HepG2 (cell line): ENCODE measurements around the gene ELAPOR1. TPM values are rescaled to one million over a fixed set of nuclear protein-coding genes. Genes with fewer than 3 reads are reported as not detected.

Source experiments
- ADNP ChIP-seq: sonication (generic); formaldehyde crosslinking; IDR thresholded peaks from 2 replicates; pipeline ENCODE4 v1.4.0; 2020; ENCODE audit warnings: missing genetic modification reagents
- CHCHD3 ChIP-seq: sonication (generic); formaldehyde crosslinking; IDR thresholded peaks from 2 replicates; pipeline ENCODE4 v1.8.0; 2022; ENCODE audit warnings: mild to moderate bottlenecking, missing genetic modification reagents, moderate library complexity
- FOXO1 ChIP-seq: sonication (generic); formaldehyde crosslinking; IDR thresholded peaks from 2 replicates; pipeline ENCODE4 v1.4.0; 2020; ENCODE audit warnings: missing genetic modification reagents
- MAFF ChIP-seq: IDR thresholded peaks from 2 replicates; pipeline ENCODE4 v1.6.1; 2011; ENCODE audit warnings: low read depth, low read length, improper control_type of control experiment
- MZF1 ChIP-seq: sonication (generic); formaldehyde crosslinking; IDR thresholded peaks from 2 replicates; pipeline ENCODE4 v1.8.1; 2023; ENCODE audit warnings: mild to moderate bottlenecking, missing genetic modification reagents, borderline replicate concordance
- NFYB ChIP-seq: sonication (generic); formaldehyde crosslinking; IDR thresholded peaks from 2 replicates; pipeline ENCODE4 v1.4.0; 2020; ENCODE audit warnings: missing genetic modification reagents
- PAF1 ChIP-seq: IDR thresholded peaks from 2 replicates; pipeline ENCODE4 v1.6.1; 2016; ENCODE audit warnings: missing genetic modification reagents, missing compliant biosample characterization
- ZNF225 ChIP-seq: sonication (generic); formaldehyde crosslinking; IDR thresholded peaks from 2 replicates; pipeline ENCODE4 v1.4.0; 2020; ENCODE audit warnings: mild to moderate bottlenecking, missing genetic modification reagents
- ZNF746 ChIP-seq: sonication (generic); formaldehyde crosslinking; IDR thresholded peaks from 2 replicates; pipeline ENCODE4 v1.8.0; 2022; ENCODE audit warnings: mild to moderate bottlenecking, missing genetic modification reagents
- ZNF788 ChIP-seq: sonication (generic); formaldehyde crosslinking; IDR thresholded peaks from 2 replicates; pipeline ENCODE4 v1.5.0; 2020; ENCODE audit warnings: mild to moderate bottlenecking, missing genetic modification reagents, borderline replicate concordance
- polyA plus RNA-seq, 8 experiments: library from polyadenylated mRNA; depleted of rRNA in 3 of 8; stranded (reverse) in 7 of 8; unstranded in 1 of 8; fragments of >200 nt; fragmentation: Illumina TruSeq in 4 of 8; extraction: Trizol in 4 of 8; gene quantifications; 2 replicates each; pipeline versions ENCODE4 v1.2.1 to v1.2.3, GENCODE V29; 2011 to 2016; ENCODE audit warnings: low read depth in 4 of 8, missing spikeins in 1 of 8, mixed read lengths in 1 of 8; ENCODE audit not compliant: insufficient read depth in 1 of 8
- total RNA-seq, 5 experiments: library from RNA; depleted of rRNA; stranded (reverse); fragments of >200 nt; fragmentation: Illumina TruSeq; extraction: Trizol; gene quantifications; 2 replicates each; pipeline ENCODE4 v1.2.3, GENCODE V29; 2016; ENCODE audit warnings: low read depth in 1 of 5
- TF ChIP-seq, protein P1 (sequence below): sonication (generic); formaldehyde crosslinking; IDR thresholded peaks from 2 replicates; pipeline ENCODE4 v1.8.0; 2022; ENCODE audit warnings: mild to moderate bottlenecking, missing genetic modification reagents; ENCODE audit not compliant: insufficient replicate concordance
- TF ChIP-seq, protein P2 (sequence below), 2 experiments: fragments of 450-650 bp in 1 of 2; sonication (generic) in 1 of 2; formaldehyde crosslinking in 1 of 2; IDR thresholded peaks; 2 replicates each; pipeline versions ENCODE4 v1.6.1 to v1.8.0; 2016 to 2022; ENCODE audit warnings: antibody characterized with exemption in 1 of 2, mild to moderate bottlenecking in 1 of 2, missing genetic modification reagents in 1 of 2
- TF ChIP-seq, protein P3 (sequence below): conservative IDR thresholded peaks from 2 replicates; pipeline ENCODE4 v1.6.1; 2018; ENCODE audit warnings: missing genetic modification reagents
- TF ChIP-seq, protein P4 (sequence below): sonication (generic); formaldehyde crosslinking; IDR thresholded peaks from 2 replicates; pipeline ENCODE4 v1.4.0; 2020; ENCODE audit warnings: missing genetic modification reagents

ELAPOR1 gene
- total and polyA plus RNA-seq, 2 of the 13 experiments (the other 11 are each of a cell fraction or from before 2014, with no cell fraction given): 0.13 to 0.20 TPM

DNA sequence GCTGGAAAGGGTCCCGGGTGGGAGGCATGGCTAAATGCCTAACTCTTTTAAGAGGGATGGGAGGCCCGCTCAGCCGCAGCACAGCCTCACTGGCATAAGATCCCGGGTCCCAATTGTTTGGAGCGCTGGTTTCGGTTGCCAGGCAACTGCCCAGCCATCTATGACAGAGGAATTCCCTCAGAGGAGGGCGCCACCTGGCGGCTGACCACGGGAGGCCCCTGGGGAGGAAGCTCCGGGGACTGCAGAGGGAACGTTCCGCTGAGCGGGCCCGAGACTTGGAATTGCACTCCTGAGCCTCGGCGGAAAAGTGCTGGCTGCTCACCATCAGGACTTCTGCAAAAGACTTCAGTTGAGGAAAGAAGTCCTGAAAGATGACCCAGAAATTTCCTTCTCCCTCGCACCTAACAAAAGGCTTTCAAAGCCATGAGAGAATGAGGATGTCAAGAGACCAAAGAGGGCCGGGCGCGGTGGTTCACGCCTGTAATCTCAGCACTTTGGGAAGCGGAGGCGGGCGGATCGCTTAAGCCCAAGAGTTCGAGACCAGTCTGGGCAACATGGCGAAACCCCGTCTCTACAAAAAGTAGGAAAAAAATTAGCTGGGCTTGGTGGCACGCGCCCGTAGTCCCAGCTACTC lies 1.1 kb upstream of the ELAPOR1 start (continued):
- TF ChIP-seq, protein P1, sequence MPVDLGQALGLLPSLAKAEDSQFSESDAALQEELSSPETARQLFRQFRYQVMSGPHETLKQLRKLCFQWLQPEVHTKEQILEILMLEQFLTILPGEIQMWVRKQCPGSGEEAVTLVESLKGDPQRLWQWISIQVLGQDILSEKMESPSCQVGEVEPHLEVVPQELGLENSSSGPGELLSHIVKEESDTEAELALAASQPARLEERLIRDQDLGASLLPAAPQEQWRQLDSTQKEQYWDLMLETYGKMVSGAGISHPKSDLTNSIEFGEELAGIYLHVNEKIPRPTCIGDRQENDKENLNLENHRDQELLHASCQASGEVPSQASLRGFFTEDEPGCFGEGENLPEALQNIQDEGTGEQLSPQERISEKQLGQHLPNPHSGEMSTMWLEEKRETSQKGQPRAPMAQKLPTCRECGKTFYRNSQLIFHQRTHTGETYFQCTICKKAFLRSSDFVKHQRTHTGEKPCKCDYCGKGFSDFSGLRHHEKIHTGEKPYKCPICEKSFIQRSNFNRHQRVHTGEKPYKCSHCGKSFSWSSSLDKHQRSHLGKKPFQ: no peak
- TF ChIP-seq MAFF (no peak), ZNF788 (CRISPR knock-in tag) (no peak), ZNF746 (no peak), CHCHD3 (CRISPR knock-in tag) (no peak), PAF1 (CRISPR knock-in tag) (no peak), FOXO1 (CRISPR knock-in tag) (peak; percentile 26; the same call in 1 of the 2 replicates), MZF1 (CRISPR knock-in tag) (no peak), NFYB (CRISPR knock-in tag) (no peak), ADNP (CRISPR knock-in tag) (no peak), ZNF225 (CRISPR knock-in tag) (no peak)
- TF ChIP-seq, protein P2, sequence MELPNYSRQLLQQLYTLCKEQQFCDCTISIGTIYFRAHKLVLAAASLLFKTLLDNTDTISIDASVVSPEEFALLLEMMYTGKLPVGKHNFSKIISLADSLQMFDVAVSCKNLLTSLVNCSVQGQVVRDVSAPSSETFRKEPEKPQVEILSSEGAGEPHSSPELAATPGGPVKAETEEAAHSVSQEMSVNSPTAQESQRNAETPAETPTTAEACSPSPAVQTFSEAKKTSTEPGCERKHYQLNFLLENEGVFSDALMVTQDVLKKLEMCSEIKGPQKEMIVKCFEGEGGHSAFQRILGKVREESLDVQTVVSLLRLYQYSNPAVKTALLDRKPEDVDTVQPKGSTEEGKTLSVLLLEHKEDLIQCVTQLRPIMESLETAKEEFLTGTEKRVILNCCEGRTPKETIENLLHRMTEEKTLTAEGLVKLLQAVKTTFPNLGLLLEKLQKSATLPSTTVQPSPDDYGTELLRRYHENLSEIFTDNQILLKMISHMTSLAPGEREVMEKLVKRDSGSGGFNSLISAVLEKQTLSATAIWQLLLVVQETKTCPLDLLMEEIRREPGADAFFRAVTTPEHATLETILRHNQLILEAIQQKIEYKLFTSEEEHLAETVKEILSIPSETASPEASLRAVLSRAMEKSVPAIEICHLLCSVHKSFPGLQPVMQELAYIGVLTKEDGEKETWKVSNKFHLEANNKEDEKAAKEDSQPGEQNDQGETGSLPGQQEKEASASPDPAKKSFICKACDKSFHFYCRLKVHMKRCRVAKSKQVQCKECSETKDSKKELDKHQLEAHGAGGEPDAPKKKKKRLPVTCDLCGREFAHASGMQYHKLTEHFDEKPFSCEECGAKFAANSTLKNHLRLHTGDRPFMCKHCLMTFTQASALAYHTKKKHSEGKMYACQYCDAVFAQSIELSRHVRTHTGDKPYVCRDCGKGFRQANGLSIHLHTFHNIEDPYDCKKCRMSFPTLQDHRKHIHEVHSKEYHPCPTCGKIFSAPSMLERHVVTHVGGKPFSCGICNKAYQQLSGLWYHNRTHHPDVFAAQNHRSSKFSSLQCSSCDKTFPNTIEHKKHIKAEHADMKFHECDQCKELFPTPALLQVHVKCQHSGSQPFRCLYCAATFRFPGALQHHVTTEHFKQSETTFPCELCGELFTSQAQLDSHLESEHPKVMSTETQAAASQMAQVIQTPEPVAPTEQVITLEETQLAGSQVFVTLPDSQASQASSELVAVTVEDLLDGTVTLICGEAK (IDR thresholded peaks at IDR 0.05): no peak
- TF ChIP-seq, protein P2 (CRISPR knock-in tag; IDR thresholded peaks at IDR 0.05): no peak
- TF ChIP-seq, protein P3, sequence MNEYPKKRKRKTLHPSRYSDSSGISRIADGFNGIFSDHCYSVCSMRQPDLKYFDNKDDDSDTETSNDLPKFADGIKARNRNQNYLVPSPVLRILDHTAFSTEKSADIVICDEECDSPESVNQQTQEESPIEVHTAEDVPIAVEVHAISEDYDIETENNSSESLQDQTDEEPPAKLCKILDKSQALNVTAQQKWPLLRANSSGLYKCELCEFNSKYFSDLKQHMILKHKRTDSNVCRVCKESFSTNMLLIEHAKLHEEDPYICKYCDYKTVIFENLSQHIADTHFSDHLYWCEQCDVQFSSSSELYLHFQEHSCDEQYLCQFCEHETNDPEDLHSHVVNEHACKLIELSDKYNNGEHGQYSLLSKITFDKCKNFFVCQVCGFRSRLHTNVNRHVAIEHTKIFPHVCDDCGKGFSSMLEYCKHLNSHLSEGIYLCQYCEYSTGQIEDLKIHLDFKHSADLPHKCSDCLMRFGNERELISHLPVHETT (CRISPR knock-in tag): no peak
- TF ChIP-seq, protein P4, sequence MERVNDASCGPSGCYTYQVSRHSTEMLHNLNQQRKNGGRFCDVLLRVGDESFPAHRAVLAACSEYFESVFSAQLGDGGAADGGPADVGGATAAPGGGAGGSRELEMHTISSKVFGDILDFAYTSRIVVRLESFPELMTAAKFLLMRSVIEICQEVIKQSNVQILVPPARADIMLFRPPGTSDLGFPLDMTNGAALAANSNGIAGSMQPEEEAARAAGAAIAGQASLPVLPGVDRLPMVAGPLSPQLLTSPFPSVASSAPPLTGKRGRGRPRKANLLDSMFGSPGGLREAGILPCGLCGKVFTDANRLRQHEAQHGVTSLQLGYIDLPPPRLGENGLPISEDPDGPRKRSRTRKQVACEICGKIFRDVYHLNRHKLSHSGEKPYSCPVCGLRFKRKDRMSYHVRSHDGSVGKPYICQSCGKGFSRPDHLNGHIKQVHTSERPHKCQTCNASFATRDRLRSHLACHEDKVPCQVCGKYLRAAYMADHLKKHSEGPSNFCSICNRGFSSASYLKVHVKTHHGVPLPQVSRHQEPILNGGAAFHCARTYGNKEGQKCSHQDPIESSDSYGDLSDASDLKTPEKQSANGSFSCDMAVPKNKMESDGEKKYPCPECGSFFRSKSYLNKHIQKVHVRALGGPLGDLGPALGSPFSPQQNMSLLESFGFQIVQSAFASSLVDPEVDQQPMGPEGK: peak; percentile 49; the same call in 1 of the 2 replicates
